Measurements from ENCODE around the gene DISC1. TPM values are rescaled to one million over a fixed set of nuclear protein-coding genes. Genes with fewer than 3 reads are reported as not detected.
A peak's percentile ranks its signal among the peaks of the same experiment; 100 is the strongest.

DISC1 gene
- total and polyA plus RNA-seq, 7 donors: 1.2 to 14.1 (median 5.8) TPM

DNA sequence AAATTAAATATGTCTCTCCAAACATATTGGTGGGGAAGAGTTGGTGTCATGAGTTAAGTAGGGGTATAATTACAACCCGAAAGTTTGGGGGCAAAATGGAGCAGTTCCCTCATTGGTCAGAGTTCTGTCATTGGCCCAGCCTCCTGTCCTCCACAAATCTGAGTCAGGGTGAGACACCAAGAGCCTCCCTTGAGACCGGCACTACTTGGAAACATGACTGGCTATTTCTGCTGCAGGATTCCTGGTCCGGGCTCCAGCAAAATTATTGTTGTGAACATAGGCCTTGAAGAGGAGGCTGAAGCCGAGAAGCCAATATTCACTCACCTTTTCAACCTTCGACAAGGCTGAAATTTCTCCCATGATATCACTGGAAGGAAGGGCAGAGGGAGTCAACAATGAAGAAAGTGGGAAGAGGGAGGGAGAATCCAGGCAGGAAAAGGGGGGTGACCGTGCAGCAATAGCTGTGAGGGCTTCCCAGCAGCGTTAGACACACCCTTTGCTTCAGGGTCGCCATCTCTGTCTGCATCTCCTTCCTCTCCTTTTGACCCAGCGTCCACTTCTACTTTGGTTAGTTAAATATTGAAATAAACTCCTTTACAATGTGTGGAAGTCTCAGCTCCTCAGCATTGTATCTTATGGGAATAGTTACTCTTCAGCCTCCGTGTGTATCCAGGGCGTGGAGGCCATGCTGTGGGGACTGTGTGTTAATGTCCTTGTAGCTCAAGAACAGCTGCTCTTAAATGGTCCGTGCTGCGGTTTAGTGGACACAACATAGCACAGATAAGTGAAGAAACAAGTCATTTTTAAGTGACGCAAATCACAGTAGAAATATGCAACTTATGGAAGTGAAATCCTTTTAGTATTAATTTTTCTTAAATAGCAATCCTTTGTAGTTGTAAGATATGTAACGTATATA is 307.4 kb downstream of the DISC1 start:
- H3K27ac ChIP-seq: no peak overlapping the region
- H3K9me3 ChIP-seq: peaks cover 0 to 3% (median 2%) of the 10 kb centered on the region in 4 donors
- H3K4me1 ChIP-seq: peaks cover 0 to 35% (median 8%) of the 10 kb centered on the region in 4 donors
- no peak for TF ChIP-seq EP300 (IDR thresholded peaks at IDR 0.05)
- TF ChIP-seq, protein P1, sequence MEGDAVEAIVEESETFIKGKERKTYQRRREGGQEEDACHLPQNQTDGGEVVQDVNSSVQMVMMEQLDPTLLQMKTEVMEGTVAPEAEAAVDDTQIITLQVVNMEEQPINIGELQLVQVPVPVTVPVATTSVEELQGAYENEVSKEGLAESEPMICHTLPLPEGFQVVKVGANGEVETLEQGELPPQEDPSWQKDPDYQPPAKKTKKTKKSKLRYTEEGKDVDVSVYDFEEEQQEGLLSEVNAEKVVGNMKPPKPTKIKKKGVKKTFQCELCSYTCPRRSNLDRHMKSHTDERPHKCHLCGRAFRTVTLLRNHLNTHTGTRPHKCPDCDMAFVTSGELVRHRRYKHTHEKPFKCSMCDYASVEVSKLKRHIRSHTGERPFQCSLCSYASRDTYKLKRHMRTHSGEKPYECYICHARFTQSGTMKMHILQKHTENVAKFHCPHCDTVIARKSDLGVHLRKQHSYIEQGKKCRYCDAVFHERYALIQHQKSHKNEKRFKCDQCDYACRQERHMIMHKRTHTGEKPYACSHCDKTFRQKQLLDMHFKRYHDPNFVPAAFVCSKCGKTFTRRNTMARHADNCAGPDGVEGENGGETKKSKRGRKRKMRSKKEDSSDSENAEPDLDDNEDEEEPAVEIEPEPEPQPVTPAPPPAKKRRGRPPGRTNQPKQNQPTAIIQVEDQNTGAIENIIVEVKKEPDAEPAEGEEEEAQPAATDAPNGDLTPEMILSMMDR (IDR thresholded peaks at IDR 0.05): no peak
- TF ChIP-seq POLR2AphosphoS5 (IDR thresholded peaks at IDR 0.05): no peak
- no peak for TF ChIP-seq POLR2A (IDR thresholded peaks at IDR 0.05)
- no peaks in the 10 kb centered on the region for H3K27me3 ChIP-seq
- no peaks in the 10 kb centered on the region for H3K36me3 ChIP-seq
- intact Hi-C loops (cut with DNase I): no loop called here
- no peak overlapping the region for H3K4me3 ChIP-seq
- DNase-seq: no peak
- WGBS, 2 donors: 44 to 76% methylated on average over 15 of the region's 15 CpGs

DNA sequence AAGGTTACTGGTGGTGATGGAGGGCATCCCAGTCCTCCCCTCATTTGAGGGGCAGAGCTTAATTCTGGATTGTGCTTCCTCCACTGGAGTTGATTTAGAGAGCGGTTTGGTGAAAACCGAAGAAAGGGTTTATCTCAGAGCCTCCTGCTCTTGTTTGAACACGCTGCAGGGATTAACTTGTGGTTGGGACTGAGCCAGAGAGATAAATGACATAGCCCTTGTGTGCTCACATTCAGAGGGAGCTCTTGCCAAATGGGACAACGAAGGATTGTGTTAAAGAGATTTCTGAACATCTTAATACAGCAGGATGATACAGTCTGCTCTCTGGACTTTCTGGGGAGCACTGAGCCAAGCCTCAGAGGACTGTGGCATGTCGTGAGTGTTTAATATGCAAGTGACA is 308.2 kb downstream of the DISC1 start:
- intact Hi-C loops (cut with DNase I): no loop called here
- Histone ChIP-seq H3K27me3 (no peaks in the 10 kb centered on the region), H3K4me3 (no peak overlapping the region), H3K4me1 (peaks cover 0 to 26% (median 2%) of the 10 kb centered on the region in 4 donors), H3K36me3 (no peaks in the 10 kb centered on the region), H3K27ac (no peak overlapping the region), H3K9me3 (peaks cover 0 to 3% (median 2%) of the 10 kb centered on the region in 4 donors)
- no peak for DNase-seq
- no peak for TF ChIP-seq POLR2A (IDR thresholded peaks at IDR 0.05)
- no peak for TF ChIP-seq POLR2AphosphoS5 (IDR thresholded peaks at IDR 0.05)
- TF ChIP-seq EP300 (IDR thresholded peaks at IDR 0.05): no peak
- TF ChIP-seq, protein P1 (IDR thresholded peaks at IDR 0.05): no peak
- 8 to 42% methylated on average over 5 of the region's 5 CpGs for WGBS, 2 donors

DNA sequence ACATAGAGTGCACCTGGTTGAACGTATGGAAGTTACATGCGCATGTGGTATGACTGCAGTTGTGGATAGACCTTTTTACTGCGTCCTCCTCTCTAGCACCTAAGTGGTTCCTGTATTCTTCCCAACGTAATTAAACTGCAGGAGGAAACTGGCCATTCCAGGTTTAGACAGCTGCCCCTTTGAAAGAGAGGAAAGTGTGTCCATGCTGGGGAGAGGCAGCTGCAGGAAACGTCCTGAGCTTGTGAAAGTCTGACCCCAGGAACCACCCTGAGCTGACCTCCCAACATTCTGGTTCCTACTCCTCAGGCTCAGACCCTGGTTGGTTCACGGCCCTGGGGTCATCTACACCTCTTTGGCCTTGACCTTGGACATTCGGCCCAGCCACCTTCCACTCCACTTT is 309.3 kb downstream of the DISC1 start:
- Histone ChIP-seq H3K27ac (no peak overlapping the region), H3K4me1 (peaks cover 0 to 22% (median 2%) of the 10 kb centered on the region in 4 donors), H3K4me3 (no peak overlapping the region), H3K36me3 (no peaks in the 10 kb centered on the region), H3K27me3 (no peaks in the 10 kb centered on the region), H3K9me3 (peaks cover 0 to 3% (median 2%) of the 10 kb centered on the region in 4 donors)
- DNase-seq: no peak
- 39 to 71% methylated on average over 7 of the region's 7 CpGs for WGBS, 2 donors
- TF ChIP-seq, protein P1 (IDR thresholded peaks at IDR 0.05): no peak
- TF ChIP-seq POLR2AphosphoS5 (IDR thresholded peaks at IDR 0.05): no peak
- TF ChIP-seq POLR2A (IDR thresholded peaks at IDR 0.05): no peak
- no peak for TF ChIP-seq EP300 (IDR thresholded peaks at IDR 0.05)
- intact Hi-C loops (cut with DNase I): no loop called here

DNA sequence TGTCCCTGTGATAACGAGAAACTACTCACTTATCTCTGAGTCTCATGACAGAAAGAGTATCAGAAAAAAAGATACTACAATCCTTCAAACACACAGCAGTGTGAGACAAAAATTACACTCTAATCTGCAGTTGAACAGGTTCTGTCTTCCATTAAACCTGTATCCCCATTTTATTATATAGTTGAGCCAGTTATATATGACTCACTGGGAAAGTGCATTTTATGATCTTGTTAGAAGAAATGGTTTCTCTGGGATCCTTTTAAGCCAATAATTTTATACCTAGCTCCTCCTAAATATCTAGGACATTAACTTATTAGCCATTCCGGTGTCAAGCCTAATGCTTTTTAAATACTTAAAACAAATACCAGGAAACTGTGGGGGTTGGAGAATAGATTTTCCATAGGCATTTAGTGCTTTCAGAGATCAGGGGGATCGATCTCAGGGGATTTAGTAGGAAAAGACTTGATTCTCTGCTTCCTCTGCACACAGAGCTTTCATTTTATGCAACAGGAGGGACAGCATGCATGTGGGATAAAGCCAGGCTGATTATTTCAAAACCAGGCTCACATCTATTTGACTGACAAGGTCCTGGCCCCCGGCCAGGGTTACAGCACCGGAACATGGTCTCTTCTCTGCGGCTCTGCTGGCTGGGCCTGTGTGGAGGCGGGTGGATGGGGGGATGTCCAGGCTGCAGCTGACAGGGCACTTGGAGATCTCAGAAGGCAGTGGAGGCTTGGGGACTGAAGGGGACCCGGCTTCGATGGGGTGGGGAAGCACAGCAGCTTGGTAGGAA is 310.6 kb downstream of the DISC1 start:
- DNase-seq: peak; percentile 69
- intact Hi-C loops (cut with DNase I): no loop called here
- WGBS, 2 donors: 44 to 63% methylated on average over 9 of the region's 9 CpGs
- H3K4me1 ChIP-seq: peaks cover 0 to 22% (median 2%) of the 10 kb centered on the region in 4 donors
- H3K27ac ChIP-seq: no peak overlapping the region
- H3K36me3 ChIP-seq: no peaks in the 10 kb centered on the region
- TF ChIP-seq POLR2A (IDR thresholded peaks at IDR 0.05) (no peak), EP300 (IDR thresholded peaks at IDR 0.05) (no peak), POLR2AphosphoS5 (IDR thresholded peaks at IDR 0.05) (no peak)
- TF ChIP-seq, protein P1 (IDR thresholded peaks at IDR 0.05): no peak
- H3K4me3 ChIP-seq: no peak overlapping the region
- H3K27me3 ChIP-seq: no peaks in the 10 kb centered on the region
- H3K9me3 ChIP-seq: peaks cover 0 to under 1% (median 0%) of the 10 kb centered on the region in 4 donors
